Hematopoietic multipotent progenitor cell treated with erythropoietin and hydrocortisone succinate and interleukin-3 and kit ligand, for 4 days (in vitro differentiated cells): Measurements from ENCODE around the gene MSH3.
"Not testable (repeated sequence)": the region's sequence is repeated elsewhere in the genome, so short reads cannot be mapped to it uniquely, and the experiment has no call there.

Experiments
- DNase-seq: peaks from one replicate; pipeline ENCODE4 v3.0.0-alpha.2; 2015

Gene MSH3

DNA sequence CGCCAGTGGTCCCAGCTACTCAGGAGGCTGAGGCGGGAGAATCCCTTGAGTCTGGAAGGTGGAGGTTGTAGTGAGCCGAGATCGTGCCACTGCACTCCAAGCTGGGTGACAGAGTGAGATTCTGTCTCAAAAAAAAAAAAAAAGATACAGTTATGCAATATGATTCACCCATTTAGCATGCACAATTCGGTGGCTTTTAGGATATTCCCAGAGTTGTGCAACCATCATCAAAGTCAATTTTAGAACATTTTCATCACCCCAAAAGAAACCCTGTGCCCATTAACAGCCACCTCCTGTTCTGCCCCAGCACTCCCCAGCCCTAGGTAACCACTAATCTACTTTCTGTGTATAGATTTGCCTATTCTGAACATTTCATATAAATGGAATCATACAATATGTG lies 4.7 kb downstream of the MSH3 start:
- DNase-seq = no peak

DNA sequence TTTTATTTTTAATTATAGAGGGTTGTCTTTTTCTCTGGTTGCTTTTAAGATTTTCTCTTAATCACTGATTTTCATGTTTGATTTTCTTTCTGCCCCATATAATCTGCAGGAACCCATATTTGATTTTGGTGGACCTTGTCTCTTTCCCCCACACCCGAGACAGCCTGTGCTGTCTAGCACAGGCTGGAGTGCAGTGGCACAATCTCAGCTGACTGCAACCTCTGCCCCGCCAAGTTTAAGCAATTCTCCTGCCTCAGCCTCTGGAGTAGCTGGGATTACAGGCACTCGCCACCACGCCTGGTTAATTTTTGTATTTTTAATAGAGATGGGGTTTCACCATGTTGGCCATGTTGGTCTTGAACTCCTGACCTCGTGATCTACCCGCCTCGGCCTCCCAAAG lies 6.2 kb downstream of the MSH3 start:
- not testable (repeated sequence) for DNase-seq

GRCh38 chr5:80662108-80662507 lies 7.7 kb downstream of the MSH3 start:
- no peak for DNase-seq

DNA sequence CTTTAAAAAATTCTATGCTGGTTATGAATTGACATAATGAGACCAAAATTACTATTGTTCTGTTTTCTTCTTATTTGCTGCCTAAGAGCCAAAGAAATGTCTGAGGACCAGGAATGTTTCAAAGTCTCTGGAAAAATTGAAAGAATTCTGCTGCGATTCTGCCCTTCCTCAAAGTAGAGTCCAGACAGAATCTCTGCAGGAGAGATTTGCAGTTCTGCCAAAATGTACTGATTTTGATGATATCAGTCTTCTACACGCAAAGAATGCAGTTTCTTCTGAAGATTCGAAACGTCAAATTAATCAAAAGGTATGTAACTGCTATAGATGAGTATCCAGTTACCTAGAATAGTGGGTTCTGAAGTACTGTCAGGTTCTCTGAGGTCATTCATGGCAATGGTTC lies 10.6 kb downstream of the MSH3 start:
- DNase-seq = no peak

DNA sequence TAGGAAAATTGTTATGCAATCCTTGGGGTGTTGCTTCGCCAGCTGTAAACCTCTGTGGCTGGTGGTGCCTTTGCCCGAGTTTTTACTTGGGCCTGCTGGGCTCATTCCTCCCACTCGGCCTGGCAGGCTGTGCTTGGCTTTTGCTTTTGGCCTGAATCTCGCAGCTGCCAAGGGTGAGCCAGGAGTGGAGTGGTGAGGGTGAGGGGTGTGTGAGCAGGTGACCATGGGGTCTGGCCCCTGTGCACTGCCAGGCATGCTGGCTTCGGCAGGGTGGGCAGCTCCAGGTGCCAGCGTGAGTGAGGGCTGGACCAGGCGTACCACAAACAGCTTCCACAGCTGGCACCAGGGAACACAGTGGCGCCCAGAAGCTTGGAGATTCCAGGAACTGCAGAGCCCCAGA lies 12.9 kb downstream of the MSH3 start:
- DNase-seq = no peak

DNA sequence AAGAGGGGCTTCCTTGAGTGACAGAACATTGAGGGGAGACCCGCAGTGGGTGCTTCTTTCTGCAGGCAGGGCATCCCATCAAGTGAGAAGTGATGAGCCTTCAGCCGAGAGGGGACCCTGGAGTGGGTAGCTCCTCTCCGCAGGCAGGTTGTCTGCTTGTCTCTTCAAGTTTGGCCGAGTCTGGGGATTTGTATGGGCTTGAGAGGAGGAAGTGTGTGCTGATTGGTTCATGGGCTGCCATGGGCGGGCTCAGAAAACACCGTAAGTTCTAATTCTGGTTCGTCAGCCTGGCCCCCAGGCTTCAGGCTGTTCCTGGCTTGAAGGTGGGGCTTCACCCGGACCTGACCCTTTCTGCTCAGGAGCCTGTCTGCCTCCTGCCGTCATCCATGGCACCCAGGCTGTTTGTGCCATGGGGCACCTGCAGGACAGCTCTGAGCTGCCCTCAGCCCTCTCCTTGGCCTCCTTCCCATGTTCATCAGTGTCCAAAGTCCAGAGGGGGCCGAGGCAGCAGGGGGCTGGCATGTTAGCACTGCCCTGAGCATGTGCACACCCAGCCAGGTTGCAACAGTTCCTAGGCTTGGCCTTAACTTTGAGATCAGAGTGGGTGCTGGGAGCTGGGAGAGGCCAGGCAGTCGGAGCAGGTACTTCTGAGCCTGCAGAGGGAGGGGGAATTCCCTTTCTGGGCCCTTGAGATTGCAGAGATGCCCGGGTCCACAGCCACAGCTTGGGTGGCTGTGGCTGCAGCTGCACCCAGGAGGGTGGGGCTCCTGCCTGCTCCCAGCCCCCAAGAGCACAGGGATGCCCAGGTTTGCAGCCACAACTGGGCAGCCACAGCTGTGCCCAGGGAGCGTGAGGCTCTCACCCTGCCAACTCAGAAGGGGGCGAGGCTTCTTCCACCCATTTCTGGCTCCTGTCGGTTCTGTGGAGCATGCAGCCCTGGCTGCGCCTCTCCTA lies 13.8 kb downstream of the MSH3 start:
- no peak for DNase-seq

- peak; percentile 88 for DNase-seq
Measured at GRCh38 chr5:80672140-80672736, 17.8 kb downstream of the MSH3 start.

DNA sequence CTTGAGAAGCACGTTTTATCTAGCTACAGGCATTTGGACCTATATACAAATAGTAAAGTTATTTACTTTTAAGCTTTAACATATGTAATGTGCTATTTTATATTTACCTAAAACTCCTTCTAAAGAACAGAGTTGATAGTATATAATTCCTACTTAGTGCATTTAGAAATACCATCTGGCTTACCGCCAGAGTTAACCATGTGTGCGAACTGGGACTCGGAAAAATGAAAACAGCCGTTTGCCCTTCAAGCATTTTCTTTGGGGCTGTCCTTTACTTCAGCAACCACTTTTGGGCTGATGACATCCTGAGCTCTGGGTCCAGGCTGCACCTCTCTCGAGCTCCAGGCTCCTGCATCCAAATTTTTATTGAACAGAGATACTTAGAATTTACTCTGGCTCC lies 22.3 kb downstream of the MSH3 start:
- DNase-seq = no peak

GRCh38 chr5:80686757-80687156 lies 32.3 kb downstream of the MSH3 start:
- DNase-seq = peak; percentile 64

DNA sequence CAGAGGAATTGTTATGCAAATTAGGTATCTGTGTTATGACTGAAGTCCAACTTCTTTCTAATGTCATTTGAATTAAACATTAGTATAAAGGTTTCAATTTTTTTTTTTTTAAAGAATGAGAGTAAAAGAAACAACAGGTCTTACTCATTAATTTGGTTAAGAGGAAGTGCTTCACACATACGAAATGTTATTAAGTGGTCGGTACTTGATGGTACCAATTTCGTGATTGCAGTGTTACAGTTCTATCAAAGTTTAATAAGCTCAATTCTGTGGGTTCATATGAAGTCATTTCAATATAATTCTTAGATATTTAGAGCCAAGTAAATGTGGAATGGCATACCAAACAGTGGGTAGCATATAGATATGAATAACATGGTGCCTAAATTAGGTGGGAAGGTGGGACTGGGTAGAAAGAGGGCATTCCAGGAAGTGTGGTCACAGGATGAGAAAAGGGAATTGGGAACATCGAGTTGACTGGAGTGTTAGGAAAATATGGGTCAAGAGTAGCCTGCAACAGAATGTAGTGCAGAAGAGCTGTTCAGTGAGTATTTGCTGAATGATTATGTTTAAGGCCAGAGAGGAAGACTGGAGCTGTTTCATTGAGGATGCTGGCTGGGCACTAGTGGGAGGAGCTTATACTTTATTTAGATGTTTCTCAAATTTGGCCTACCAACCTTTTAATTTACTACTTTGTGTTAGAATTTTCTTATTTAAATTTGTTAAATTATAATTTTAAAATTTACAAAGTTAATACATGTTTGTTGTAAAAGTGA lies 34.4 kb downstream of the MSH3 start:
- no peak for DNase-seq

DNA sequence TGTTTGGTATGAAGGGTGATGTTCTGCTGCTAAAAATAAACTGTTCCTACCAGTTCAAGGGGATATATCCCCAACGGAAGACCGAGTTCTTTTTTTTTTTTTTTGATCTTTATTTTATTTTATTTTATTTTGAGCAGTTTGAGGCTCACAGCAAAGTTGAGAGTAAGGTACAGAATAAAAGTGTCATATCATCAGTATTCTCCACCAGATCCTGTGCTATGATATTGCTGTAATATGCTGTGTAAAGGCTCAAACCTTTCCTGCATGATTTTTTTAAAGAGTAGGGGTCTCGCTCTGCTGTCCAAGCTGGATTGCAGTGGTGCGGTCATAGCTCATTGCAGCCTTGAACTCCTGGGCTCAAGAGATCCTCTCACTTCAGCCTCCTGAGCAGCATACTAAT lies 35.2 kb downstream of the MSH3 start:
- no peak for DNase-seq

GRCh38 chr5:80695666-80696065 lies 41.2 kb downstream of the MSH3 start:
- DNase-seq = no peak

GRCh38 chr5:80696450-80696849 lies 42.0 kb downstream of the MSH3 start:
- DNase-seq = no peak

- DNase-seq = no peak
Measured at GRCh38 chr5:80697100-80697499, 42.6 kb downstream of the MSH3 start.

- no peak for DNase-seq
Measured at GRCh38 chr5:80698369-80698768, 43.9 kb downstream of the MSH3 start.

DNA sequence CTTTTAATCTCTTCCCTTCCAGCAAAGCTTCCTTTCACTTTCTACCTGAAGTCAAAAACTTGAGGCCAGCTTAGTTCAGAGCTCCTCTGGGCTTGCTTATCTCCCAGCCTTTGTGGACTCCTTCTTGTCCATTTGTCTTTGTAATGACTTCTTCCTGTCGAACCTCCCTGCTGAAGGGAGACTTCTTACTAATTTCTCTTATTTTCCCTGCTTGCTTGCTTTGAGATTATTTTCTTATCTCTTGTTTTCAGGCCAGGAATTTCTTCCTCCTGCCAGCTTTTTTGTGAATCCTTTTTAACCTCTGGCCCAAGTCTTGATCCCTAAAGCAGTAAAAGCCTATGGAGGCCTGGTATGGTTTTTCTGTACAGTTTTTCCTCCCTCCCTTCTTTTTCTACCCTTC lies 47.1 kb downstream of the MSH3 start:
- DNase-seq = no peak

- no peak for DNase-seq
Measured at GRCh38 chr5:80703291-80703690, 48.8 kb downstream of the MSH3 start.

- DNase-seq = peak; percentile 40
Measured at GRCh38 chr5:80703747-80704146, 49.3 kb downstream of the MSH3 start.

GRCh38 chr5:80704221-80704620 lies 49.8 kb downstream of the MSH3 start:
- no peak for DNase-seq

- DNase-seq = no peak
Measured at GRCh38 chr5:80705216-80705769, 50.8 kb downstream of the MSH3 start.

DNA sequence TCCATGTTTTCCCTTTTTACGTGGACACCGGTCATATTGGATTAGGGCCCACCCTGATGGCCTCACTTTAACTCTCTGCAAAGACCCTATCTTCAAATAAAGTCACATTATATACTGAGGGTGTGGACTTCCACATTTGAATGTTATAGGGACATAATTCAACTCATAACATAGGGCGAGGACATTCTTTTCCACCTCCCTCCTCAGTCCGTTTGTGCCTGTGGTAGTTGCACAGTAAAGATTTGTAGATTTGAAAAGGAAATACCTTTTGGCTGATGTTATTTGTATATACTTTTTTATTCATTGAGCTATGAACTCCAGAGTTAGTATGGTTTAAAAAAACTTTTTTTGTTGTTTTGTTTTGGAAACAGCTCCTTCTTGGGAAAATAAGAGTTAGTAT lies 51.3 kb downstream of the MSH3 start:
- no peak for DNase-seq

DNA sequence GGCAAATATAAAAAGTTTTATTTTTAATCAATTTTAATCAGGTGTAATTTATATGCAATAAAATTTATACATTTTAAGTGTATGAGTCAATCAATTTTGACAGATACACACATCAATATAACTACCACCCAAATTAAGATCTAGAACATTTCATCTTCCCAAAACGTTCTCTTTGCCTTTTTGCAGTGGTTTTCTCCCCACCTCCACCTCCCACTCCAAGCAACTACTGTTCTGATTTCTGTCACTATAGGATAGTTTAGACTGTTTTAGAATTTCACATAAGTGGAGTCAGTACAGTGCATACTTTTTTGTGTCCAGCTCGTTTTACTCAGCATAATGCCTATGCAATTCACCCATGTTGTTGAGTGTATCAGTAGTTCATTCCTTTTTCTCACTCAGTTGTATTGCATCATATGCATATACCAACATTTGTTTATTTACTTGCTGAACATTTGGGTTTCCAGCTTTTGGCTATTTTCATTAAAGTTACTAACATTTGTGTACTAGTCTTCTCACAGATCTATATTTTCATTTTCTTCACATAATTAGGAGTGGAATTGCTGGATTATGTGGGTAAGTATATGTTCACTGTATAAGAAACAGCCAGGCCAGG lies 52.5 kb downstream of the MSH3 start:
- DNase-seq = no peak

GRCh38 chr5:80707645-80708044 lies 53.2 kb downstream of the MSH3 start:
- DNase-seq = no peak
